ENCODE results near the gene UNC13C. TPM values are rescaled to one million over a fixed set of nuclear protein-coding genes. Genes with fewer than 3 reads are reported as not detected.

UNC13C gene
- total RNA-seq, 1 experiment from 2014 or later: not detected

DNA sequence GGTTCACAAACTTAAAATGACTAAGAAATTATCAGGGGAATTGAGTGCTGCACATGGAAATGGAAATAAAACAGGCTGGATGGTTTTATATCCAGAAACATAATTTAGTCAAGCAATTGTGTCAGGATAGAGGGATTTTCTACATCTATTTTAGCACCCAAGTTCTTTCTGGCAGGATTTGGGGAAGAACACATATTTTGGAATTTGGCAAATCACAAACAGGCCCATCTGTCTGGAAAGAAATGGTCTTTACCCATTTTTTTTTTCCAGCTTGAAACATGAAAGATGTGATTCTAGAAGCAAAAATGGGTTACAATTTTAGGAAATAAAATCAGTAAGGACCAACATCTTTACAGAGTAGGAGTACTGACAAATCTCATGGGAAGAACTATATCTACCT, 14.4 kb upstream of the UNC13C start:
- H3K27ac ChIP-seq (ENCODE audit: low read depth, low read length): no peak overlapping the region
- no peak for DNase-seq (ENCODE audit: low read depth, low spot score)
- no peak for TF ChIP-seq YY1 (IDR thresholded peaks at IDR 0.05; ENCODE audit: extremely low read depth, insufficient replicate concordance, low read depth, low read length)
- no peak for TF ChIP-seq EGR1 (IDR thresholded peaks at IDR 0.05; ENCODE audit: low read depth)
- no peak for TF ChIP-seq SIN3A (IDR thresholded peaks at IDR 0.05; ENCODE audit: low read depth)
- TF ChIP-seq SRF (IDR thresholded peaks at IDR 0.05; ENCODE audit: low read depth): no peak
- TF ChIP-seq EZH2phosphoT487 (IDR thresholded peaks at IDR 0.05; ENCODE audit: borderline replicate concordance): no peak
- TF ChIP-seq SP1 (IDR thresholded peaks at IDR 0.05; ENCODE audit: low read depth): no peak
- TF ChIP-seq JUND (IDR thresholded peaks at IDR 0.05): no peak
- no peak for TF ChIP-seq ELF1 (IDR thresholded peaks at IDR 0.05; ENCODE audit: borderline replicate concordance, low read depth)
- no peak for TF ChIP-seq EZH2 (IDR thresholded peaks at IDR 0.05)
- TF ChIP-seq, protein P1, sequence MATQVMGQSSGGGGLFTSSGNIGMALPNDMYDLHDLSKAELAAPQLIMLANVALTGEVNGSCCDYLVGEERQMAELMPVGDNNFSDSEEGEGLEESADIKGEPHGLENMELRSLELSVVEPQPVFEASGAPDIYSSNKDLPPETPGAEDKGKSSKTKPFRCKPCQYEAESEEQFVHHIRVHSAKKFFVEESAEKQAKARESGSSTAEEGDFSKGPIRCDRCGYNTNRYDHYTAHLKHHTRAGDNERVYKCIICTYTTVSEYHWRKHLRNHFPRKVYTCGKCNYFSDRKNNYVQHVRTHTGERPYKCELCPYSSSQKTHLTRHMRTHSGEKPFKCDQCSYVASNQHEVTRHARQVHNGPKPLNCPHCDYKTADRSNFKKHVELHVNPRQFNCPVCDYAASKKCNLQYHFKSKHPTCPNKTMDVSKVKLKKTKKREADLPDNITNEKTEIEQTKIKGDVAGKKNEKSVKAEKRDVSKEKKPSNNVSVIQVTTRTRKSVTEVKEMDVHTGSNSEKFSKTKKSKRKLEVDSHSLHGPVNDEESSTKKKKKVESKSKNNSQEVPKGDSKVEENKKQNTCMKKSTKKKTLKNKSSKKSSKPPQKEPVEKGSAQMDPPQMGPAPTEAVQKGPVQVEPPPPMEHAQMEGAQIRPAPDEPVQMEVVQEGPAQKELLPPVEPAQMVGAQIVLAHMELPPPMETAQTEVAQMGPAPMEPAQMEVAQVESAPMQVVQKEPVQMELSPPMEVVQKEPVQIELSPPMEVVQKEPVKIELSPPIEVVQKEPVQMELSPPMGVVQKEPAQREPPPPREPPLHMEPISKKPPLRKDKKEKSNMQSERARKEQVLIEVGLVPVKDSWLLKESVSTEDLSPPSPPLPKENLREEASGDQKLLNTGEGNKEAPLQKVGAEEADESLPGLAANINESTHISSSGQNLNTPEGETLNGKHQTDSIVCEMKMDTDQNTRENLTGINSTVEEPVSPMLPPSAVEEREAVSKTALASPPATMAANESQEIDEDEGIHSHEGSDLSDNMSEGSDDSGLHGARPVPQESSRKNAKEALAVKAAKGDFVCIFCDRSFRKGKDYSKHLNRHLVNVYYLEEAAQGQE (IDR thresholded peaks at IDR 0.05; ENCODE audit: low read depth): no peak
- no peak for TF ChIP-seq CEBPB (IDR thresholded peaks at IDR 0.05; ENCODE audit: low read depth)
- TF ChIP-seq ZNF274 (IDR thresholded peaks at IDR 0.05; ENCODE audit: low read depth, low read length): no peak
- TF ChIP-seq, protein P2, sequence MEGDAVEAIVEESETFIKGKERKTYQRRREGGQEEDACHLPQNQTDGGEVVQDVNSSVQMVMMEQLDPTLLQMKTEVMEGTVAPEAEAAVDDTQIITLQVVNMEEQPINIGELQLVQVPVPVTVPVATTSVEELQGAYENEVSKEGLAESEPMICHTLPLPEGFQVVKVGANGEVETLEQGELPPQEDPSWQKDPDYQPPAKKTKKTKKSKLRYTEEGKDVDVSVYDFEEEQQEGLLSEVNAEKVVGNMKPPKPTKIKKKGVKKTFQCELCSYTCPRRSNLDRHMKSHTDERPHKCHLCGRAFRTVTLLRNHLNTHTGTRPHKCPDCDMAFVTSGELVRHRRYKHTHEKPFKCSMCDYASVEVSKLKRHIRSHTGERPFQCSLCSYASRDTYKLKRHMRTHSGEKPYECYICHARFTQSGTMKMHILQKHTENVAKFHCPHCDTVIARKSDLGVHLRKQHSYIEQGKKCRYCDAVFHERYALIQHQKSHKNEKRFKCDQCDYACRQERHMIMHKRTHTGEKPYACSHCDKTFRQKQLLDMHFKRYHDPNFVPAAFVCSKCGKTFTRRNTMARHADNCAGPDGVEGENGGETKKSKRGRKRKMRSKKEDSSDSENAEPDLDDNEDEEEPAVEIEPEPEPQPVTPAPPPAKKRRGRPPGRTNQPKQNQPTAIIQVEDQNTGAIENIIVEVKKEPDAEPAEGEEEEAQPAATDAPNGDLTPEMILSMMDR (IDR thresholded peaks at IDR 0.05 in 2 of 3, conservative IDR thresholded peaks at IDR 0.05 in 1 of 3; ENCODE audit: borderline replicate concordance in 1 of 3, insufficient read depth in 1 of 3, low read depth in 2 of 3, low read length in 2 of 3): no peak
- TF ChIP-seq POLR2AphosphoS5 (IDR thresholded peaks at IDR 0.05; ENCODE audit: low read depth, low read length): no peak
- TF ChIP-seq, protein P3, sequence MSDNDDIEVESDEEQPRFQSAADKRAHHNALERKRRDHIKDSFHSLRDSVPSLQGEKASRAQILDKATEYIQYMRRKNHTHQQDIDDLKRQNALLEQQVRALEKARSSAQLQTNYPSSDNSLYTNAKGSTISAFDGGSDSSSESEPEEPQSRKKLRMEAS (IDR thresholded peaks at IDR 0.05): no peak
- no peak for TF ChIP-seq CBX3 (IDR thresholded peaks at IDR 0.05; ENCODE audit: low read depth)
- H3K9me3 ChIP-seq (ENCODE audit: control insufficient read depth in 1 of 2, insufficient read depth in 1 of 2, low read depth in 1 of 2, low read length in 2 of 2): peaks cover 0 to 9% of the 10 kb centered on the region in 2 experiments; a peak in 1 of 4 replicates
- CTCF ChIA-PET: interaction anchor here (1.3 kb wide), 1 partner anchor 1204 kb away, joined by 4 read pairs; no protein-coding TSS in a partner anchor
- POLR2A ChIA-PET: no interaction called here
- no peak overlapping the region for H3K4me3 ChIP-seq (replicated peaks in 1 of 2; ENCODE audit: low read depth in 1 of 2, low read length in 2 of 2)
- H2AFZ ChIP-seq (ENCODE audit: low read depth, low read length, poor library complexity, severe bottlenecking): no peak overlapping the region
- no peaks in the 10 kb centered on the region for H3K79me2 ChIP-seq (ENCODE audit: insufficient read depth, low read length)
- no peaks in the 10 kb centered on the region for H4K20me1 ChIP-seq (ENCODE audit: insufficient read depth)
- no TSS peak for BruUV-seq (replicated peaks)
- H3K9me2 ChIP-seq (ENCODE audit: insufficient read depth): no peaks in the 10 kb centered on the region
- no peaks in the 10 kb centered on the region for H3K36me3 ChIP-seq (ENCODE audit: control insufficient read depth in 1 of 2, insufficient read depth in 2 of 2, low read length in 2 of 2)
- intact Hi-C loops (cut with micrococcal nuclease): loop anchor here (5.0 kb wide), 2 partner anchors 1144 to 1204 kb away; no protein-coding TSS in a partner anchor
- ATAC-seq: no peak
- no peak overlapping the region for H3K9ac ChIP-seq (ENCODE audit: low read length)
- H3K4me2 ChIP-seq (ENCODE audit: low read length): no peak overlapping the region
- no peaks in the 10 kb centered on the region for H3K4me1 ChIP-seq (ENCODE audit: control insufficient read depth in 1 of 2, insufficient read depth in 2 of 2, low read length in 2 of 2)
- H3K27me3 ChIP-seq (ENCODE audit: insufficient read depth, low read length): no peaks in the 10 kb centered on the region
- RAD21 ChIA-PET (ENCODE audit: low non-redundant PET in 1 of 2, low total read pairs in 2 of 2, uncharacterized antibody in 2 of 2, unreplicated experiment in 2 of 2): no interaction called here

Data from HCT116 (cell line).